Fibroblast of the conjunctiva (primary cell): Measurements from ENCODE around the gene DEFB119.
"Not testable (repeated sequence)": the region's sequence is repeated elsewhere in the genome, so short reads cannot be mapped to it uniquely, and the experiment has no call there.

Source experiments
- DNase-seq: peaks from one replicate; pipeline ENCODE4 v3.0.0-alpha.2; 2010; ENCODE audit warnings: low read depth

The DEFB119 gene

DNA sequence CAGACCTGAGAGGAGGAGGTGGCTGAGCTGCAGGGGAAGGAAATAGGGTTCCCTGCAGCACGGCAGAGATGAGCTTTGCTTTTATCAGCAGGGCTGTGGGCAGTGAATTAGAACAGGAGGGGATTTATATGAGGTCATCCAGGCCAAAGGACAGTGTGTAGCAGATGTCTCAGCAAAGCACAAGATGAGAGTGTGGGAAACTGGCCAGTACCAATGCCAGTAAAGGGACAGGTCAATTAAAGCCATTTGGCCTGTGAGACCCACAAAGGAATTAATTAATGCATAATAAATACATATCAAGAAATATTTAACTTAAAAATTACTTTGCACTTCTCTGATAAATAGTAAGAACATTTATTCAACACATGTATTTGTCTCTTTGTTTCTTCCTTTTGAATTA is at the start of gene DEFB119:
Gene DEFB119 (minus strand): TSS at position 101 of the 400 bp plus-strand sequence. CDS start 107 bp downstream, outside the sequence.
- DNase-seq: no peak

DNA sequence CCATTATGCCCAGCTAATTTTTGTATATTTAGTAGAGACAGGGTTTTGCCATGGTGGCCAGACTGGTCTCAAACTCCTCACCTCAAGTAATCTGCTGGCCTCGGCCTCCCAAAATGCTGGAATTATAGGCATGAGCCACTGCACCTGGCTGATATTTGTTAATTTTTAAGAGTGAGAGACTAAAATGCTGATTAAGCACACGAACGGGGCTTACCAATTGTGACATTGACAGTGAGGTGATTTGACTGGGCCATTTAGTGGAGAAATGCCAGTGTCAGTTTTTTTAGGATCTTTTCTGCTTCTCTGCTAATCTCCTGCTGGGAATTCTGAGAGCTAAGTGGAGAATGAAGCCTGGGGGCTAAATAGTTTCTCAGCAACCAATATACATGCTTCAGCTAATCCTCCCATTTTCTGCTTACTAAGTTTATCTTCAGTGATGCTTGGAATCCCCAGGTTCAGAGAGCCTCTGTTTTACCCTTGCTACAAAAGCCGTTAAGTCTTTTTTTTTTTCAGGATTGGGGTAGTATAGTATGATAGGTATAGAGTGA is 40.3 kb upstream of the DEFB119 start:
- no peak for DNase-seq

GRCh38 chr20:31427576-31427975 is 37.2 kb upstream of the DEFB119 start:
- not testable (repeated sequence) for DNase-seq

GRCh38 chr20:31426891-31427551 is 36.6 kb upstream of the DEFB119 start:
- not testable (repeated sequence) for DNase-seq

DNA sequence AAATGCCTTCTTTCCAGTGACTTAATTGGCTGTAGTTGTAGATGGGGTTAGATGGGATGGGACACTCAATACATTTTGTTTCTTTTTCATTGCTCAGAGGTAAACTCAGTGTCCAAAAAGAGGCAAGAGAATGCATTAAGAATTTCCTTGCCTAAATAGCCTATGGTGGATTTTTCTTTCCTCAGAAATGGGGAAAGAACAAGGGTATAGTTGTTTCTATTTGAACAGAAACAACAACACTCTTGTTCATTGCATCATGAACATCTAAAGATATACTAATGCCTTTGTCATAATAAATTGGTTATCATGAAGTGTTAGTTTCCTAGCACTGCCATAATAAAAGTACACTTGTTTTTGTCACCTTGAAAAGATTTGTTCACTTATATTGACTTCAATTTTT is 35.4 kb upstream of the DEFB119 start:
- no peak for DNase-seq

GRCh38 chr20:31418307-31418706 is 27.9 kb upstream of the DEFB119 start:
- no peak for DNase-seq

DNA sequence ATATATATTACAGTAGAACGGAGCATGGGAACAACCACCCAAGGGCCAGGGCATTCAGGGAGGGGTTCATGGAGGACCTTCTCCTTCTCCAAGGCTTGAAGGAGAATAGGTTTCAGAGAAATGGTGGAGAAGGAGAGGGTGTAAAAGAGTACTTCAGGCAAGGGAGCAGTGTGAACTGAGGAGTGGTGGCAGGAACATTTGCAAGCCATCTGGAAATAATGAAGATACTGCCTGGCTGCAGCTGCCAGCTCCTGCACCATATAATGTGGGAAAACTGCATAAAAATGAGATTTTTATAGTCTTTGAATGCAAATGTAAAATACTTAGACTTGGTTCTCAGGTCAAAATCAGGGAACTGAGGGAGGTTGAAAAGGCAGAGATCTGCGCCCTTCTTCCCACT is 25.3 kb upstream of the DEFB119 start:
- no peak for DNase-seq

DNA sequence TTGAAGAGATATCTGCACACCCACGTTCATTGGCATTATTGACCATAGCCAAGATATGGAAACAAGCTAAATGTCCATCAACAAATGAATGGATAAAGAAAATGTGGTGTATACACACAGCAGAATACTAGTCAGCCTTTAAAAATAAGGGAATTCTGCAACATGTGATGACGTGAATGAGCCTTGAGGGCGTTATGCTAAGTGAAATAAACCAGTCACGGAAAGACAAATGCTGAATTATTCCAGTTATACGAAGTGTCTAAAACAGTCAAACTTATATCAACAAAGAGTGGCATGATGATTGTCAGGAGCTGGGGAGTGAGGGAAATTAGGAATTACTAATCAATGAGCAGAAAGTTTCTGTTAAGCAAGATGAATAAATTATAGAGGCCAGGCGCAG is 24.0 kb upstream of the DEFB119 start:
- no peak for DNase-seq

GRCh38 chr20:31410011-31410410 is 19.6 kb upstream of the DEFB119 start:
- no peak for DNase-seq

GRCh38 chr20:31406115-31406514 is 15.7 kb upstream of the DEFB119 start, which contains the start of gene DEFB121:
Gene DEFB121, minus strand, starts transcription at chr20:31406215. Its CDS starts 63 bp downstream, at chr20:31406152.
- DNase-seq: no peak

DNA sequence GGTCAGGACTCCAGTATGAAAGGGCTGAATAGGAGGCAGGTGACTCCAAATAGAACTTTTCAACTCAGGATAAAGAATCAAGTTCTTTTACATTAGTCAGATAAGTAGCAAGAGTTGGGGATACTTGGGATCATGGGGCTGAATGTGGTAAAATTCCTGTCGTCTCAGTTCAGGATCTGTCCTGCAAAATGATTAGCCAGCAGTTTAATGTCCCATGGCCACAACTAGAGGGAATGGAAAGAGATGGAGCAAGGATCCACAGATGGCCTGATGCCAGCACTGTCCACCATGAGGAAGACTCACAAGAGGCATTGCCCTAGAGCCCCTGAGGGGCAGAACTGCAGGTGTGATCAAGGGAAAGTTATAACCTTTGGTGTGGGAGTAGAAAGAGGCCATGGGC is 13.5 kb upstream of the DEFB119 start:
- DNase-seq: no peak

DNA sequence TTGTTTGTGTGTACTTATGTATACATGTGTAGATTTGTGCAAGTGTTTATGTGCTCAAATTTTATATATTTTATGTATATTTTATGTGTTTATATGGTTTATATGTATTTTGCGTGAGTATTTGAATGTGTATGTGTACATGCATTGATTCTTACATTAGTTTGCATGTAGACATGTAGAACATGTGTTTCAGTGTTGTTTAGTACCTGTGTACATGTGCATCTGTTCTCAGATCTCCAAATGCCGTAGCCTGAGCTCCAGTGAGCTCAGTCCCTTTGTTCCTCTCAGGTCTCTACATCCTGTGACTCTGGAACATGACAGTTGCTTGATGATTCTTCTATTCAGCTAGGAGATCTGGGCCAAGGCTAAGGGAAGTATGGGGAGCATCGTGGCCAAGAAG is 4.5 kb upstream of the DEFB119 start:
- no peak for DNase-seq

GRCh38 chr20:31392836-31393235 is 2.4 kb upstream of the DEFB119 start:
- no peak for DNase-seq

DNA sequence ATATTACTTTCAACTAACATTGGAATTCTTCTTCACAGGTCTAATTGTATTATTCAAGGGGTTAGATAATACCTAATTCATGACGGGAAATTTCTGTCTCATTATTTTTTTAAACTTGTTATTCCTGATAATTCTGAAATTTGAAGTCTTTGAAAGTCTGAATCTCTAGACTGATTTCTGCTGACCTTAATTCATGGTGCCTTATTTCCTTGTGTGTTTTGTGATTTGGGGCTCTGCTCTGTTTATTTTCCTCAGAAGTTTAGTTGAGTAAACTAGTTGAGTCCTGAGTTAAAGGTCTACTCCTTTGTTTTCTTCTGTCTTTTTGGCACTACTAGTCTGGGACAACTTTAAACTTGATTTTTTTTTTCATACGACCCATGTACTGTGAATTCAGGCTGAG is 16.0 kb downstream of the DEFB119 start:
- DNase-seq: no peak

- no peak for DNase-seq
These were observed 22.1 kb downstream of the DEFB119 start, which contains the start of gene DEFB118 for GRCh38 chr20:31368301-31368700. Gene DEFB118, plus strand, starts transcription at chr20:31368601. Its CDS starts 50 bp downstream, at chr20:31368651.

GRCh38 chr20:31364272-31364671 is 26.1 kb downstream of the DEFB119 start:
- not testable (repeated sequence) for DNase-seq

GRCh38 chr20:31363295-31363694 is 27.1 kb downstream of the DEFB119 start:
- DNase-seq: no peak

GRCh38 chr20:31355981-31356380 is 34.4 kb downstream of the DEFB119 start:
- DNase-seq: no peak

DNA sequence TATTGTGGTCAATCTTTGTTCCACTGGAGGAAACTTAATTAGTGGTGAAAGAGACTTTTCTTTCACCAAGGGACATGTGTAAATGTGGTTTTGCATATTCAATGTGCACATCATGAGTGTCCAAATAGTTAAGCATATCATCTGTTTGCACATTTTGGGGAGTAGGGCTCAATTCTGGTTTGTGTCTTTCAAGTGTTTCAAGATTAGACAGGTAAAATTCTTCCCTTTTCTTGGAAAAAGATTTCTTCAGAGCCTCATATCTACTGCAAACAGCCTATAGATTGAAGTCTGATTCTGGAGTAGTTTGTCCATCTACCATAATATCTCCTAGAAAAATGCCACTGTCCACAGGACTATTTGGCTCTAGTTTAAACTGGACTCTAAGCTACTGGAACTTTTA is 48.9 kb downstream of the DEFB119 start:
- no peak for DNase-seq

DNA sequence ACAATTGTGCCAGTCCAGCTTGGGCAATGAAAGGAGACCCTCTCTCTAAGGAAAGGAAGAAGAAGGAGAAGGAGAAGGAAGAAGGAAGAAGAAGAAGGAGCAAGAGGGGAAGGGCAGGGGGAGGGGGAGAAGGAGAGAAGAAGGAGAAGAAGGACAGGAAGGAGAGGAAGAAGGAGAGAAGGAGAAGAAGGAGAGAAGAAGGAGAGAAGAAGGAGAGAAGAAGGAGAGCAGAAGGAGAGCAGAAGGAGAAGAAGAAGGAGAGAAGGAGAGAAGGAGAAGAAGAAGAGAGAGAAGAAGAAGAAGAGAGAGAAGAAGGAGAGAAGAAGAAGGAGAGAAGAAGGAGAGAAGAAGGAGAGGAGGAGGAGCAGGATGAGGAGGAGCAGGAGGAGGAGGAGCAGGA is 59.5 kb downstream of the DEFB119 start:
- no peak for DNase-seq
